ENCODE results near the gene SYT2. TPM values are rescaled to one million over a fixed set of nuclear protein-coding genes. Genes with fewer than 3 reads are reported as not detected.

Gene SYT2
- total and polyA plus RNA-seq, 8 donors: under 0.01 to 0.03 (median 0.03) TPM; not detected in 4

- WGBS, 2 donors: 35 to 37% methylated on average over 3 of the region's 3 CpGs
- Histone ChIP-seq H3K36me3 (no peaks in the 10 kb centered on the region), H3K27me3 (no peaks in the 10 kb centered on the region), H3K9me3 (no peaks in the 10 kb centered on the region), H3K27ac (no peak overlapping the region), H3K4me1 (no peaks in the 10 kb centered on the region), H3K4me3 (no peak overlapping the region)
- ATAC-seq: peak; percentile 56 to 94 (median 80)
- DNase-seq: peak; percentile 32 to 81 (median 65)
- intact Hi-C loops (cut with DNase I): no loop called here
- peak in 2 of 4 donors; percentile 9 to 11 for TF ChIP-seq CTCF (IDR thresholded peaks at IDR 0.05)
- no peak for FAIRE-seq
Measured at GRCh38 chr1:202692959-202693555, 17.2 kb downstream of the SYT2 start.

GRCh38 chr1:202691816-202692215 lies 18.4 kb downstream of the SYT2 start:
- H3K9me3 ChIP-seq: no peaks in the 10 kb centered on the region
- H3K36me3 ChIP-seq: no peaks in the 10 kb centered on the region
- TF ChIP-seq CTCF (IDR thresholded peaks at IDR 0.05): no peak
- intact Hi-C loops (cut with DNase I): no loop called here
- no peak overlapping the region for H3K27ac ChIP-seq
- 28 to 58% methylated on average over 2 of the region's 2 CpGs for WGBS, 2 donors
- H3K27me3 ChIP-seq: no peaks in the 10 kb centered on the region
- H3K4me3 ChIP-seq: no peak overlapping the region
- FAIRE-seq (no peak), DNase-seq (no peak), ATAC-seq (no peak)
- H3K4me1 ChIP-seq: no peaks in the 10 kb centered on the region

GRCh38 chr1:202689493-202690342 lies 20.5 kb downstream of the SYT2 start:
- FAIRE-seq (no peak), DNase-seq (no peak), ATAC-seq (no peak)
- H3K27me3 ChIP-seq: no peaks in the 10 kb centered on the region
- H3K27ac ChIP-seq: no peak overlapping the region
- H3K4me1 ChIP-seq: no peaks in the 10 kb centered on the region
- TF ChIP-seq CTCF (IDR thresholded peaks at IDR 0.05): no peak
- 44 to 57% methylated on average over 9 of the region's 9 CpGs for WGBS, 2 donors
- no peaks in the 10 kb centered on the region for H3K9me3 ChIP-seq
- intact Hi-C loops (cut with DNase I): no loop called here
- no peak overlapping the region for H3K4me3 ChIP-seq
- no peaks in the 10 kb centered on the region for H3K36me3 ChIP-seq

GRCh38 chr1:202689082-202689481 lies 21.2 kb downstream of the SYT2 start:
- Histone ChIP-seq H3K4me3 (no peak overlapping the region), H3K9me3 (no peaks in the 10 kb centered on the region), H3K36me3 (no peaks in the 10 kb centered on the region), H3K27ac (no peak overlapping the region), H3K27me3 (no peaks in the 10 kb centered on the region), H3K4me1 (no peaks in the 10 kb centered on the region)
- no peak for ATAC-seq
- 49 to 61% methylated on average over 3 of the region's 3 CpGs for WGBS, 2 donors
- no peak for TF ChIP-seq CTCF (IDR thresholded peaks at IDR 0.05)
- no peak for FAIRE-seq
- intact Hi-C loops (cut with DNase I): no loop called here
- DNase-seq: no peak

GRCh38 chr1:202688401-202688800 lies 21.9 kb downstream of the SYT2 start:
- intact Hi-C loops (cut with DNase I): no loop called here
- TF ChIP-seq CTCF (IDR thresholded peaks at IDR 0.05): no peak

More at GRCh38 chr1:202688401-202688800, 21.9 kb downstream of the SYT2 start:
- FAIRE-seq: no peak
- 48 to 67% methylated on average over 7 of the region's 7 CpGs for WGBS, 2 donors
- H3K9me3 ChIP-seq: no peaks in the 10 kb centered on the region
- H3K27me3 ChIP-seq: no peaks in the 10 kb centered on the region
- no peak for DNase-seq
- H3K27ac ChIP-seq: no peak overlapping the region
- H3K4me3 ChIP-seq: no peak overlapping the region
- ATAC-seq: no peak
- no peaks in the 10 kb centered on the region for H3K36me3 ChIP-seq
- no peaks in the 10 kb centered on the region for H3K4me1 ChIP-seq
